HPDE6-E6E7 (cell line): ENCODE measurements around the gene ANKK1.

Experiments used
- DNase-seq: peaks from one replicate; pipeline ENCODE4 v3.0.0; 2011; ENCODE audit warnings: missing footprints; ENCODE audit errors: extremely low spot score

The ANKK1 gene, protein sequence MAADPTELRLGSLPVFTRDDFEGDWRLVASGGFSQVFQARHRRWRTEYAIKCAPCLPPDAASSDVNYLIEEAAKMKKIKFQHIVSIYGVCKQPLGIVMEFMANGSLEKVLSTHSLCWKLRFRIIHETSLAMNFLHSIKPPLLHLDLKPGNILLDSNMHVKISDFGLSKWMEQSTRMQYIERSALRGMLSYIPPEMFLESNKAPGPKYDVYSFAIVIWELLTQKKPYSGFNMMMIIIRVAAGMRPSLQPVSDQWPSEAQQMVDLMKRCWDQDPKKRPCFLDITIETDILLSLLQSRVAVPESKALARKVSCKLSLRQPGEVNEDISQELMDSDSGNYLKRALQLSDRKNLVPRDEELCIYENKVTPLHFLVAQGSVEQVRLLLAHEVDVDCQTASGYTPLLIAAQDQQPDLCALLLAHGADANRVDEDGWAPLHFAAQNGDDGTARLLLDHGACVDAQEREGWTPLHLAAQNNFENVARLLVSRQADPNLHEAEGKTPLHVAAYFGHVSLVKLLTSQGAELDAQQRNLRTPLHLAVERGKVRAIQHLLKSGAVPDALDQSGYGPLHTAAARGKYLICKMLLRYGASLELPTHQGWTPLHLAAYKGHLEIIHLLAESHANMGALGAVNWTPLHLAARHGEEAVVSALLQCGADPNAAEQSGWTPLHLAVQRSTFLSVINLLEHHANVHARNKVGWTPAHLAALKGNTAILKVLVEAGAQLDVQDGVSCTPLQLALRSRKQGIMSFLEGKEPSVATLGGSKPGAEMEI

GRCh38 chr11:113387605-113388211, at the start of gene ANKK1:
Gene ANKK1 (plus strand): TSS chr11:113387779. CDS start chr11:113387885, 106 bp downstream.
- no peak for DNase-seq

- no peak for DNase-seq
Measured at GRCh38 chr11:113338730-113339129, 48.8 kb upstream of the ANKK1 start.

GRCh38 chr11:113339929-113340589, 47.5 kb upstream of the ANKK1 start:
- no peak for DNase-seq

GRCh38 chr11:113341388-113342165, 46.0 kb upstream of the ANKK1 start:
- no peak for DNase-seq

GRCh38 chr11:113345978-113346377, 41.6 kb upstream of the ANKK1 start:
- peak; percentile 84 for DNase-seq

- no peak for DNase-seq
Measured at GRCh38 chr11:113349528-113349927, 38.1 kb upstream of the ANKK1 start.

DNA sequence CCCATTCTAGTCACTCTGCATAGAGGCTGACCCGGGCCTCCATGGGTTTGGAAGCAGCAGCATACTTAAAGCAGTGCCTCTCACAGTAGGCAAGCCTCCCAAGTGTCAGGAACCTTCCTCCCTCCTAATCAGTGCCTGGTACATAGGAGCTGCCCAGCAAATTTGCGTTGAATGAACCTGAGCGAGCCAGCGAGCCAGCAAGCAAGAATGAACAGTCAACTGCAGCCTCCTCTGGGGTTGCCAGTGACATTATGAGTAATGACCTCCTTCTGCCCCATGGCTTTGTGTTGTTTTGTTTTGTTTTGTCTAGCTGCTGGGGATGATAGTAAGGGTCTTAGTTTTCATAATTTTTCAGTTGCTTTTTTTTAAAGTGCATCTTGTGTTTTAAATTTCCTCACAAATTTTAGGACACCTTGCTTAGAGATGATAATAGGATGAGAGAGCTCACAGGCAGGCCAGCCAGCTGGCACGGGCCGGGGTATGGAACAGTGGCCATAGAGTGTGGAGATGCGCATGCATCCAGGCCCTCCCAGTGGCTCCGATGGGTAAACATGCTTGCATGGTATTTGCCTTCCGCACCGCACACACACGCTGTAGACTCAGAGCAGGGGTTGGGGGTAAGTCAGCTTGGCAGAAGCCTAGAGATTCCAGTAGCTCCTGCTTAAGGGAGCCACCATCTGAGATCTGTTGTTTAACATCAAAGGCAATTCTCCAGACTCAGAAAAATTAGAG, 37.1 kb upstream of the ANKK1 start:
- DNase-seq: no peak

DNA sequence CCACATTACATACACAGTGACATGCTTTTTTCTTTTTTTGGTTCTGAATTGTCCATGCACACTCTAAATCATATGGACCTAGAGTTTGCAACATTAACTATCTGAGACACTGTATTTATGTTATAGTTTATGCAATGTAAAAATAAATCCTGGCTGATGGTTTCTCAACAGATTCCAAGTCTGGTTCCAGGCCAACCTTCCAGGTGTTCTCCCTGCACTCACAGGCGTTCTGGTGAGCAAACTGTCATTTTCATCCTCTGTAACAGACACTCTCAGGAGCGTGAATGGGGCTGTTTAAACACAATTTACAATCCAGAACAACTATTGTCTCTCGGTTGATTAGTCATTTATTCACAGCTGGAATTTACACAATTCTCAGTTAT, 36.5 kb upstream of the ANKK1 start:
- no peak for DNase-seq

- no peak for DNase-seq
Measured at GRCh38 chr11:113351480-113351879, 36.1 kb upstream of the ANKK1 start.

DNA sequence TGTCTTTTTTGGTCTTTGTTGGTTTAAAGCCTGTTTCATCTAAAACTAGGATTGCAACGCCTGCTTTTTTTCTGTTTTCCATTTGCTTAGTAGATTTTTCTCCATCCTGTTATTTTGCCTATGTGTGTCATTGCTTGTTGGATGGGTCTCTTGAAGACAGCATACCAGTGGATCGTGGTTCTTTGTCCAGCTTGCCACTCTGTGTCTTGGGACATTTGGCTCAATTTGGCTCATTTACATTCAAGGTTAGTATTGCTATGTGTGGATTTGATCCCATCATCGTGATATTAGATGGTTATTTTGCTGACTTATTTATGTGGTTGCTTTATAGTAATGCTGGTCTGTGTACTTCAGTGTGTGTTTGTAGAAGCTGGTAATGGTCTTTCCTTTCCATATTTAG, 31.4 kb upstream of the ANKK1 start:
- no peak for DNase-seq

GRCh38 chr11:113363406-113363805, 24.2 kb upstream of the ANKK1 start:
- DNase-seq: no peak

- DNase-seq: no peak
Measured at GRCh38 chr11:113363996-113364641, 23.5 kb upstream of the ANKK1 start.

DNA sequence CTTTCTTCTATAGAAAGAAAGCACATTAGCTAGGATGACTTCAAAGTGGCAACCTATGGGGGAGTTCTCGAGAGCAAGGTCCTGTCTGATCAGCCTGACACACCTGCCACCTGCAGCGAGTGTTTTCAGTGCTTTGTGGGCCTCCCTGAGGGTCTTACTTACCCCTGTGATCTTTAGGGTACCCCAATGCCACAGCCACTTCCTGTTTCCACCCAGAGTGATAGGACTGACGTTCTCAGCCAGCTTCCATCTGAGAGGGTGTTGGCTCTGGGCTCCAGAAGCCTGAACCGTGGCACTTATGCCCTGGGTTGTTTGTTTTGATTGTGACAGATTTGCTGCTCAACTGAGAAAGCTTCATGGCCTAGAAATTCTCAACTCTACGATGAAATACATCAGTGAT, 21.7 kb upstream of the ANKK1 start:
- DNase-seq: no peak

DNA sequence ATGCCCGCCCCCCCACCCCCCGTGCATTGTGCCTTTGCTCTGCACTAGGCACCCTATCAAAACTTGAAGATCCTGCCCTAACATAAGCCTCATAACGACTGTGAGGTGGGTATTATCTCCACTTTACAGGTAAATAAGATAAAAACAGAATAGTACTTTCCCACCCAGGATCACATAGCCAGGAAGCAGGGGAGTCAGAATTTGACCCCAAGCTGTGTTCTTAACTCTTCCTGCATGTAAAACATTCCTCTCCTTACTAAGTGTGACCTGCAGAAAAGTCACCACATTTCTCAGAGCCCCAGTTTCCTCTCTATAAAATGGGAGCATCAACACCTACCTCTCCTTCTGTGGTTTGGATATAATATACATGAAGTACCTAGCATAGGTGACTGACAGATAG, 18.2 kb upstream of the ANKK1 start:
- DNase-seq: no peak

- no peak for DNase-seq
Measured at GRCh38 chr11:113370634-113371033, 16.9 kb upstream of the ANKK1 start.

GRCh38 chr11:113372309-113372708, 15.3 kb upstream of the ANKK1 start:
- no peak for DNase-seq

GRCh38 chr11:113373306-113373705, 14.3 kb upstream of the ANKK1 start:
- DNase-seq: no peak

- no peak for DNase-seq
Measured at GRCh38 chr11:113373981-113374560, 13.5 kb upstream of the ANKK1 start.

DNA sequence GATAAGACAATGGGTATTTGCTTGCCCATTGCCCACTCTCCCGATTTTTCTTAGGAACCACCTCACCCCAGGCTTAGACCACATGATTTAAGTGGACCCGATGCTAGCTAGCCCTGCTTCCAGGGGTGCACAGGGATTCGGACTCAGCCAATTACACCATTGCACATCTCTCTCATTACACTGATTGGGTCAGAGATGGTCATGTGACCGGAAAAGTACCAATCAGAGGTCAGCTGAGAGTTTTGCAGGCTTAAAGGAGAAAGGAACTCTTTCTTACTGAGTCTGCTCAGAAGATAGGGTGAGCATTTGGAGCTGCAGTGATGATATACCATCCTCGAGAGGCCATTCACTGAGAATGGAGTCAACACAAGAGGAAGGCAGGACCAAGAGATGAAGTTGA, 12.2 kb upstream of the ANKK1 start:
- DNase-seq: no peak

- DNase-seq: no peak
Measured at GRCh38 chr11:113376156-113376555, 11.4 kb upstream of the ANKK1 start.
